Ovary (tissue), 3 donors: Measurements from ENCODE around the gene SGTA.

Source experiments
- EP300 ChIP-seq: sonication (generic); formaldehyde crosslinking; IDR thresholded peaks from one replicate; pipeline ENCODE4 v1.6.1; 2017; ENCODE audit warnings: antibody characterized with exemption
- POLR2A ChIP-seq: fragments of 450-650 bp; IDR thresholded peaks from one replicate; pipeline ENCODE4 v1.6.1; 2017; ENCODE audit warnings: antibody characterized with exemption, mild to moderate bottlenecking, moderate library complexity
- TF ChIP-seq, protein P1 (sequence below), 3 donors: fragments of 450-650 bp in 2 of 3; fragments of 200-600 bp in 1 of 3; IDR thresholded peaks; one replicate each; pipeline versions ENCODE4 v1.5.1 to v1.8.0; 2016 to 2022; ENCODE audit warnings: antibody characterized with exemption in 3 of 3, mild to moderate bottlenecking in 1 of 3
- donor health status: DM: no; HTN: no; CAD: no.

DNA sequence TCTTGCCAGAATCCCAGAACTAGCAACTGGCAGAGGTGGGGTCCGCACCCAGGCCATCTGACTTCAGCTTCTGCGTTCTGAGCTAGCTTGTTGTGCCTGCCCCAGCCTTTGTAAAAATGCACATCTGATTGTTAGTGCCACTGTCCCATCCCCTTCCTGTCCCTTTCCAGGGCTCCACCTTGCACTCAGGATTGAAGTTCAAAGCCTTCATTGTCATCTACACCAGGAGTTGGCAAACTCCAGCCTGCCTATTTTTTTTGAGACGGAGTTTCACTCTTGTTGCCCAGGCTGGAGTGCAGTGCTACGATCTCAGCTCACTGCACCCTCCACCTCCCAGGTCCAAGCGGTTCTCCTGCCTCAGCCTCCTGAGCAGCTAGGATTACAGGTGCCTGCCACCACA, 5.2 kb upstream of the SGTA start:
- no peak for TF ChIP-seq EP300
- TF ChIP-seq, protein P1, sequence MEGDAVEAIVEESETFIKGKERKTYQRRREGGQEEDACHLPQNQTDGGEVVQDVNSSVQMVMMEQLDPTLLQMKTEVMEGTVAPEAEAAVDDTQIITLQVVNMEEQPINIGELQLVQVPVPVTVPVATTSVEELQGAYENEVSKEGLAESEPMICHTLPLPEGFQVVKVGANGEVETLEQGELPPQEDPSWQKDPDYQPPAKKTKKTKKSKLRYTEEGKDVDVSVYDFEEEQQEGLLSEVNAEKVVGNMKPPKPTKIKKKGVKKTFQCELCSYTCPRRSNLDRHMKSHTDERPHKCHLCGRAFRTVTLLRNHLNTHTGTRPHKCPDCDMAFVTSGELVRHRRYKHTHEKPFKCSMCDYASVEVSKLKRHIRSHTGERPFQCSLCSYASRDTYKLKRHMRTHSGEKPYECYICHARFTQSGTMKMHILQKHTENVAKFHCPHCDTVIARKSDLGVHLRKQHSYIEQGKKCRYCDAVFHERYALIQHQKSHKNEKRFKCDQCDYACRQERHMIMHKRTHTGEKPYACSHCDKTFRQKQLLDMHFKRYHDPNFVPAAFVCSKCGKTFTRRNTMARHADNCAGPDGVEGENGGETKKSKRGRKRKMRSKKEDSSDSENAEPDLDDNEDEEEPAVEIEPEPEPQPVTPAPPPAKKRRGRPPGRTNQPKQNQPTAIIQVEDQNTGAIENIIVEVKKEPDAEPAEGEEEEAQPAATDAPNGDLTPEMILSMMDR (IDR thresholded peaks at IDR 0.05), result no peak
- no peak for TF ChIP-seq POLR2A
